ENCODE measurements around the gene TSPAN8.

The TSPAN8 gene

GRCh38 chr12:71157601-71158233 lies at the start of gene TSPAN8:
TSS of gene TSPAN8 (minus strand) at chr12:71157999. CDS start at chr12:71157678, 321 bp downstream.
- Histone ChIP-seq H3K36me3 (ENCODE audit: control insufficient read depth, insufficient read depth, low read length) (no peaks in the 10 kb centered on the region), H3K4me1 (ENCODE audit: control insufficient read depth, insufficient read depth, low read length) (no peaks in the 10 kb centered on the region; the same call in 1 of the 2 replicates), H3K9me3 (ENCODE audit: control insufficient read depth, insufficient read depth, low read length) (no peaks in the 10 kb centered on the region), H3K4me3 (ENCODE audit: low read length) (no peak within 1 kb of the TSS), H3K27me3 (ENCODE audit: control insufficient read depth, insufficient read depth, low read length) (no peaks in the 10 kb centered on the region), H3K27ac (ENCODE audit: low read length) (no peak within 1 kb of the TSS)
- DNase-seq (ENCODE audit: low read depth, low spot score), result no peak
- 100% methylated on average over 1 of the region's 7 CpGs for WGBS (ENCODE audit: insufficient coverage, insufficient read length)

- no CpG with 5 or more reads among the region's 1 CpG for WGBS (ENCODE audit: insufficient coverage, insufficient read length)
- Histone ChIP-seq H3K27ac (ENCODE audit: low read length) (no peak overlapping the region), H3K36me3 (ENCODE audit: control insufficient read depth, insufficient read depth, low read length) (no peaks in the 10 kb centered on the region), H3K27me3 (ENCODE audit: control insufficient read depth, insufficient read depth, low read length) (no peaks in the 10 kb centered on the region), H3K4me1 (ENCODE audit: control insufficient read depth, insufficient read depth, low read length) (peaks cover 1% of the 10 kb centered on the region; the same call in 1 of the 2 replicates), H3K4me3 (ENCODE audit: low read length) (no peak overlapping the region), H3K9me3 (ENCODE audit: control insufficient read depth, insufficient read depth, low read length) (no peaks in the 10 kb centered on the region; the same call in 1 of the 2 replicates)
- no peak for DNase-seq (ENCODE audit: low read depth, low spot score)
Observed at GRCh38 chr12:71201136-71201679, 43.4 kb upstream of the TSPAN8 start.

GRCh38 chr12:71200706-71201105 lies 42.9 kb upstream of the TSPAN8 start:
- Histone ChIP-seq H3K4me1 (ENCODE audit: control insufficient read depth, insufficient read depth, low read length) (peaks cover 1% of the 10 kb centered on the region; the same call in 1 of the 2 replicates), H3K27ac (ENCODE audit: low read length) (no peak overlapping the region), H3K4me3 (ENCODE audit: low read length) (no peak overlapping the region), H3K36me3 (ENCODE audit: control insufficient read depth, insufficient read depth, low read length) (no peaks in the 10 kb centered on the region), H3K27me3 (ENCODE audit: control insufficient read depth, insufficient read depth, low read length) (no peaks in the 10 kb centered on the region), H3K9me3 (ENCODE audit: control insufficient read depth, insufficient read depth, low read length) (no peaks in the 10 kb centered on the region)
- WGBS (ENCODE audit: insufficient coverage, insufficient read length), result no CpG with 5 or more reads among the region's 2 CpGs
- no peak for DNase-seq (ENCODE audit: low read depth, low spot score)

GRCh38 chr12:71197460-71197859 lies 39.7 kb upstream of the TSPAN8 start:
- Histone ChIP-seq H3K4me3 (ENCODE audit: low read length) (no peak overlapping the region), H3K9me3 (ENCODE audit: control insufficient read depth, insufficient read depth, low read length) (no peaks in the 10 kb centered on the region), H3K36me3 (ENCODE audit: control insufficient read depth, insufficient read depth, low read length) (no peaks in the 10 kb centered on the region), H3K27me3 (ENCODE audit: control insufficient read depth, insufficient read depth, low read length) (no peaks in the 10 kb centered on the region; the same call in 1 of the 2 replicates), H3K4me1 (ENCODE audit: control insufficient read depth, insufficient read depth, low read length) (peaks cover 3% of the 10 kb centered on the region; the same call in 1 of the 2 replicates), H3K27ac (ENCODE audit: low read length) (no peak overlapping the region)
- DNase-seq (ENCODE audit: low read depth, low spot score), result no peak

GRCh38 chr12:71195338-71195896 lies 37.6 kb upstream of the TSPAN8 start:
- Histone ChIP-seq H3K4me1 (ENCODE audit: control insufficient read depth, insufficient read depth, low read length) (peaks cover 3% of the 10 kb centered on the region; the same call in 1 of the 2 replicates), H3K27me3 (ENCODE audit: control insufficient read depth, insufficient read depth, low read length) (no peaks in the 10 kb centered on the region; the same call in 1 of the 2 replicates), H3K9me3 (ENCODE audit: control insufficient read depth, insufficient read depth, low read length) (no peaks in the 10 kb centered on the region), H3K36me3 (ENCODE audit: control insufficient read depth, insufficient read depth, low read length) (no peaks in the 10 kb centered on the region), H3K27ac (ENCODE audit: low read length) (no peak overlapping the region), H3K4me3 (ENCODE audit: low read length) (no peak overlapping the region)
- no CpG with 5 or more reads among the region's 5 CpGs for WGBS (ENCODE audit: insufficient coverage, insufficient read length)
- no peak for DNase-seq (ENCODE audit: low read depth, low spot score)

GRCh38 chr12:71194657-71195056 lies 36.9 kb upstream of the TSPAN8 start:
- DNase-seq (ENCODE audit: low read depth, low spot score), result no peak
- Histone ChIP-seq H3K4me1 (ENCODE audit: control insufficient read depth, insufficient read depth, low read length) (peaks cover 3% of the 10 kb centered on the region; the same call in 1 of the 2 replicates), H3K27me3 (ENCODE audit: control insufficient read depth, insufficient read depth, low read length) (no peaks in the 10 kb centered on the region; the same call in 1 of the 2 replicates), H3K36me3 (ENCODE audit: control insufficient read depth, insufficient read depth, low read length) (no peaks in the 10 kb centered on the region), H3K9me3 (ENCODE audit: control insufficient read depth, insufficient read depth, low read length) (no peaks in the 10 kb centered on the region), H3K4me3 (ENCODE audit: low read length) (no peak overlapping the region), H3K27ac (ENCODE audit: low read length) (no peak overlapping the region)
- no CpG with 5 or more reads among the region's 2 CpGs for WGBS (ENCODE audit: insufficient coverage, insufficient read length)

- WGBS (ENCODE audit: insufficient coverage, insufficient read length), result no CpG with 5 or more reads among the region's 1 CpG
- no peak overlapping the region for H3K4me3 ChIP-seq (ENCODE audit: low read length)
- H3K9me3 ChIP-seq (ENCODE audit: control insufficient read depth, insufficient read depth, low read length), result no peaks in the 10 kb centered on the region
- no peak for DNase-seq (ENCODE audit: low read depth, low spot score)
- H3K27ac ChIP-seq (ENCODE audit: low read length), result no peak overlapping the region
- H3K36me3 ChIP-seq (ENCODE audit: control insufficient read depth, insufficient read depth, low read length), result no peaks in the 10 kb centered on the region
- no peaks in the 10 kb centered on the region; the same call in 1 of the 2 replicates for H3K27me3 ChIP-seq (ENCODE audit: control insufficient read depth, insufficient read depth, low read length)
- H3K4me1 ChIP-seq (ENCODE audit: control insufficient read depth, insufficient read depth, low read length), result peaks cover 2% of the 10 kb centered on the region; the same call in 1 of the 2 replicates
Observed at GRCh38 chr12:71193041-71193440, 35.2 kb upstream of the TSPAN8 start.

GRCh38 chr12:71191509-71192196 lies 33.9 kb upstream of the TSPAN8 start:
- Histone ChIP-seq H3K27ac (ENCODE audit: low read length) (no peak overlapping the region), H3K27me3 (ENCODE audit: control insufficient read depth, insufficient read depth, low read length) (no peaks in the 10 kb centered on the region; the same call in 1 of the 2 replicates), H3K4me3 (ENCODE audit: low read length) (no peak overlapping the region), H3K4me1 (ENCODE audit: control insufficient read depth, insufficient read depth, low read length) (peaks cover 2% of the 10 kb centered on the region; the same call in 1 of the 2 replicates), H3K9me3 (ENCODE audit: control insufficient read depth, insufficient read depth, low read length) (no peaks in the 10 kb centered on the region), H3K36me3 (ENCODE audit: control insufficient read depth, insufficient read depth, low read length) (no peaks in the 10 kb centered on the region)
- WGBS (ENCODE audit: insufficient coverage, insufficient read length), result no CpG with 5 or more reads among the region's 5 CpGs
- no peak for DNase-seq (ENCODE audit: low read depth, low spot score)

- Histone ChIP-seq H3K27me3 (ENCODE audit: control insufficient read depth, insufficient read depth, low read length) (no peaks in the 10 kb centered on the region; the same call in 1 of the 2 replicates), H3K36me3 (ENCODE audit: control insufficient read depth, insufficient read depth, low read length) (no peaks in the 10 kb centered on the region), H3K9me3 (ENCODE audit: control insufficient read depth, insufficient read depth, low read length) (no peaks in the 10 kb centered on the region), H3K4me3 (ENCODE audit: low read length) (no peak overlapping the region), H3K4me1 (ENCODE audit: control insufficient read depth, insufficient read depth, low read length) (peaks cover 2% of the 10 kb centered on the region; the same call in 1 of the 2 replicates), H3K27ac (ENCODE audit: low read length) (no peak overlapping the region)
- WGBS (ENCODE audit: insufficient coverage, insufficient read length), result no CpG with 5 or more reads among the region's 4 CpGs
- DNase-seq (ENCODE audit: low read depth, low spot score), result no peak
Observed at GRCh38 chr12:71190822-71191221, 33.0 kb upstream of the TSPAN8 start.

- Histone ChIP-seq H3K27me3 (ENCODE audit: control insufficient read depth, insufficient read depth, low read length) (no peaks in the 10 kb centered on the region), H3K27ac (ENCODE audit: low read length) (no peak overlapping the region), H3K4me1 (ENCODE audit: control insufficient read depth, insufficient read depth, low read length) (no peaks in the 10 kb centered on the region), H3K36me3 (ENCODE audit: control insufficient read depth, insufficient read depth, low read length) (no peaks in the 10 kb centered on the region), H3K4me3 (ENCODE audit: low read length) (no peak overlapping the region), H3K9me3 (ENCODE audit: control insufficient read depth, insufficient read depth, low read length) (no peaks in the 10 kb centered on the region)
- DNase-seq (ENCODE audit: low read depth, low spot score), result no peak
- WGBS (ENCODE audit: insufficient coverage, insufficient read length), result no CpG with 5 or more reads among the region's 3 CpGs
Observed at GRCh38 chr12:71187379-71187778, 29.6 kb upstream of the TSPAN8 start.

Measured in iPS DF 6.9 (cell line).